GM12892 (cell line): ENCODE data around the gene GNAZ.

ENCODE experiments used
- DNase-seq: peaks from one replicate; pipeline ENCODE4 v3.0.0; 2011; ENCODE audit not compliant: insufficient read length
- FAIRE-seq: peaks from 2 replicates; lab custom pipeline; 2011; peaks lifted over from hg19 to GRCh38; lab: Jason Lieb, UNC
- POLR2A ChIP-seq: IDR thresholded peaks from 2 replicates; pipeline ENCODE4 v1.6.1; 2011; ENCODE audit warnings: low read depth, low read length, control low read depth
- POLR2AphosphoS5 ChIP-seq: IDR thresholded peaks from 2 replicates; pipeline ENCODE4 v1.6.1; 2011; ENCODE audit warnings: low read depth, low read length, control low read depth
- TAF1 ChIP-seq: IDR thresholded peaks from 2 replicates; pipeline ENCODE4 v1.6.1; 2011; ENCODE audit warnings: low read depth, mild to moderate bottlenecking, control low read depth, low read length, borderline replicate concordance

Gene GNAZ

DNA sequence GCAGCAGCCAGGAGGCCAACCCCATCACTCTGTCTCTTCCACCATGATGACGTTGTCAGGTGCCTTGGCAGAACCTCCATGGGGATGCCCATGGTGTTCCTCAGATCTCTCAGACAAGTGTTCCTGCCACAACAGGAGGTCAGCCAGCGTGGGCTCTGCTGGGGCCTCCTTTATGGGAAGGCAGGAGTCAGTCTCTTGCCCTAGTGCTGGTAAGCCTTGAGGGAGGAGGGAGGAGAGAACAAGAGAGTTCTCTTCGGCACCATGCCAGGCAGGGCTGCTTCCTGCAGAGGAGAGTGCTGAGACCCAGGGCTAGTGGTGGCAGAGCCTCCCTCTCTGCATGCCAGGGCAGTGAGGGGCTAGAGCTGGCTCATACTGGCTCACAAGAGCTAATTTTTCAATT lies 32.5 kb downstream of the GNAZ start:
- FAIRE-seq (no peak), DNase-seq (no peak)
- TF ChIP-seq POLR2AphosphoS5 (no peak), POLR2A (no peak), TAF1 (no peak)

DNA sequence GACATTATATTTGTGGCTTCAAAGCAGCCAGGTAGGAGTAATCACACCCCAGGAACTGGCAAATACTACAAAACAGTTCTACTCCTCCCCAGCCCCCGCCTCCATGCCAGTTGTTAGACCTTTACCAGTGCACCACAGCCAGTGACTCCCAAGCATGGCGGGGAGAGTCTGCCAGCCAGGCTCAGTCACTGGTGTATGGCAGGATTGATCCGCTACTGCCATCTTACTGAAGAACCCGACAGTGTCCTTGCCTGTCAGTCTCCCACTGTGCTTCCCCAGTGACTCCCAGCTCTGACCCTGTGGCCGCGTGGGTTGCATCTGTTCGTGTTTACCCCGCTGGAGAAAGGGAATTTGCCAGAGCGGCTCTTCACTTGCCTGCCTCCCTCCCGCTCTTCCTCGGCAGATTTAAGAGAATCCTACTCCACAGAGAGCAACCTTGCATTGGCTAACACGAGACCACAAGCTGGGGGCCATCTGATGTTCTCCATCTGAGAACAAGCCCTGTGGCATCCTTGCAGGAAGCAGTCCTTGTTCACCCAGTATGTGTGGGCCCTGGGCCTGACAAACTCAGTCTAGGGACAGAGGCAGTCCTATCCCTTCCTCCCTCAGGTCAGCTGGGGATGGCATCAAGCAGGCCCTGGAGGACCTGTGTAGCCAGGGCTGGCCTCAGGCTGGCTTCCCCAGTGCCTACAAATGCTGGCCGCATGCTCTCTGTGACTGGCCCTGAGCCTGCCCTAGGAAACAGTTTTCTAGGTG lies 33.1 kb downstream of the GNAZ start:
- FAIRE-seq (no peak), DNase-seq (no peak)
- TF ChIP-seq POLR2A (no peak), TAF1 (no peak), POLR2AphosphoS5 (no peak)

DNA sequence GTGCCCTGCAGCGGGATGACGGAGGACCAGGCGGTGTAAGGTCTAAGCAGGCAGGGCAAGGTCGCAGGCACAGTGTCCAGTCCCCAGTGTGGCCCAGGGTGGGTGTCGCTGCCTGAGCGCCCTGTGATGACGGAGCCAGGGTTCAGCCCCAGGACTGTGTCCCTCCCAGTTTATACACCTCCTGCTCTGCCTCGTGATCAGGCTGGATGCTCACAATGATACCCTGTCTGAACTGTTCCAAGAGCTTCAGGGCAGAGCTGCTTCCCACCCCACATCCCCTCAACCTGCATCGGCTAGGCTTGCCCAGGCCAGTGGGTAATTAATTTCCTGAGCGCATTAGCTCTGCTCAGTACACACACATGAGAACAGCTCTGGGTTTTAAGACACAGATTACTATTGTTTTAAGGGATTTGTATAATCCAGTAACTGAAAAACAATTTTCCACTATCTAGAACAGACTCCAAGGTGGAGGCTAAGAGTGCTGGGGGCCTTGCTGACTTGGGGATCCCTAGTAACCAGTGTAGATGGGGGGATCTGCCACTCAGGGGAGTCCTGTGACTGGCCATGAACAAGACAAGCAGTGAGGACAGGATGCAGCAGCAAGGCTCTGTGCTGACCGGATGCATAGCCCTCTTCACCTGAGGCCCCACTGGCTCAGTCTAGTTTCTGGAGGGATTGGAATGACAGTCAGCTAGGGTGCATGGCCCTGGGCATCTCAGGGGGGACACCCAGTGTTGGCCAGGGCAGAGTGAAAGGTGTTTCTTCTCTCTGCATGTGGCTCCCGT lies 34.1 kb downstream of the GNAZ start:
- no peak for FAIRE-seq
- no peak for DNase-seq
- TF ChIP-seq TAF1 (no peak), POLR2AphosphoS5 (no peak), POLR2A (no peak)

DNA sequence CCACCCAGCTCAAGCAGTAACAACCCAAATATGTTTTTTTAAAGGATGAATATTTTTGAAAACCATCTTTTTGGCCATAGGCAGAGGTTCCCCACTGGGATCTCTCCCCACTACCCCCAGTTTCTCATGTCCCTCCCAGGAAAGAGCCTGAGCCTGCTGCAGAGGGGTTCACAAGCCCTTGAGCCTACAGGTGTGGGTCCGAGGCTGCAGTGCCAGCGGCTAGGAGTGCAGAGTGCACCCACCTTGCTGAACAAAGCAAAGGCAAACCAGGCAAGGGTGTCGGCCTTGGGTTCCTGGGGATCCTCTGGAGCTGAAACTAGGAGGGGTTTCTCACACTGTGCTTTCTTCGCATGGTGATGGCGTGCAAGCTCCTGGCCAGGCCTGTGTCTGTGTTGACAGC lies 35.0 kb downstream of the GNAZ start:
- TF ChIP-seq POLR2AphosphoS5: no peak
- TF ChIP-seq POLR2A: no peak
- no peak for TF ChIP-seq TAF1

DNA sequence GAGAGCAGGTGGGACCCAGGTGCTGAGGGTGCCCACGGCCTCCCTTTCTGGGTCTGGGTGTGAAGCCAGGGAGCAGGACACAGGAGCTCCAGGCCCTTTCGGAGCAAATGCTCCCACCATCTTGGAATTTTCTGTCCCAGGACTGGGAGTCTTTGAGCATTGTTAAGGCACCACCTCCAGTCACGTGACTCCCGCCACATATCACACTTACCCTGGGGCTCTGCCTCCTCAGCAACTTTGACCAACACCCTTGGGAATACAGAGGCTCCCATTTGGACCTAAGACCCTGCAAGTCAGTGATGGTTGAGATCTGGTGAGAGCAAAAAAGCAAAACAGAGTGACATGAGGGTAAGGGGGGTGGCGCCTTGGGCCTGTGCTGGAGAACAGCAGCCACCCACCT lies 35.6 kb downstream of the GNAZ start:
- FAIRE-seq (no peak), DNase-seq (no peak)
- no peak for TF ChIP-seq POLR2AphosphoS5
- no peak for TF ChIP-seq TAF1
- no peak for TF ChIP-seq POLR2A

More for the DNA sequence above, 35.0 kb downstream of the GNAZ start:
- DNase-seq: no peak
- no peak for FAIRE-seq

DNA sequence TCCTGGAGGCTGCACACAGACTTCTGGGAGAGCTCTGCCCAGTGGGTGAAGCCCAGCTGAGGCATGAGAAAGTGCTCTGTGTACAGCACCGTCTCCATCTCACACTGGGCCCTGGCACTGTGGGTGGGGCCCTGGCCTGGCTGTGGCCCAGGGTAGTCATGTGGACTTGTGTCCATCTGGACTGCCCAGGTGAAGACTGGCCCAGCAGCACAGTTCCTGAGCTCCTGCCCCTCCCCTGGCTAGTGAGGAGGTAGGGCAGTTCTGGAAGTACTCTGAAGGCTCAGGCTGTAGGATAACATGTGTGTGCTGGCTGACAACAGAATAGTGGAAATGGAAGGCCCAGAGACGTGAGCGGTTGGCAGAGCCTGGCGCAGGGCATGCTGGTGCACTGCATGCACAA lies 36.0 kb downstream of the GNAZ start:
- TF ChIP-seq POLR2AphosphoS5 (no peak), TAF1 (no peak), POLR2A (no peak)
- DNase-seq (no peak), FAIRE-seq (no peak)

DNA sequence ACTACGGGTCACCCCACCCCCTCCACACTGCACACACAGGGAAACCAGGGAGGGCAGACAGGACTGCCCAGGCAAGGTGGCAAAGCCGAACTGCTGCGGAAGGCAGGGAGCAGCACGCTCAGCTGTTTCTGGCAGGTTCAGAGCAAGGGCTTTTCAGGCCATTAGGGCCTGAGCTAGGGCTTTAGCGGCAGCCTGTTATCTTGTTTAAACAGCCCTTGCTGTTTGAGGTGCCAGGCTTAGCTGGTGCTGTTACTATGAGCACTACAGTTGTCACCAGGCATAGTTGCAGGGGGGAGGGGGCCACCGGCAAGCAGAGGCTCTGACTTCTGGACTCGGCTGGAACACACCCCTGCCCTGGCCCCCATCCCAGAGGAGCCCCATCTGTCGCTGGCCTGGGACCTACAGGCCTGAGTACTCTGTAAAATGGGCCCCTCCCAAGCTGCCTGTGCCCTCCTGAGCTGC lies 36.6 kb downstream of the GNAZ start:
- TF ChIP-seq TAF1 (no peak), POLR2A (no peak), POLR2AphosphoS5 (no peak)
- no peak for FAIRE-seq
- no peak for DNase-seq

DNA sequence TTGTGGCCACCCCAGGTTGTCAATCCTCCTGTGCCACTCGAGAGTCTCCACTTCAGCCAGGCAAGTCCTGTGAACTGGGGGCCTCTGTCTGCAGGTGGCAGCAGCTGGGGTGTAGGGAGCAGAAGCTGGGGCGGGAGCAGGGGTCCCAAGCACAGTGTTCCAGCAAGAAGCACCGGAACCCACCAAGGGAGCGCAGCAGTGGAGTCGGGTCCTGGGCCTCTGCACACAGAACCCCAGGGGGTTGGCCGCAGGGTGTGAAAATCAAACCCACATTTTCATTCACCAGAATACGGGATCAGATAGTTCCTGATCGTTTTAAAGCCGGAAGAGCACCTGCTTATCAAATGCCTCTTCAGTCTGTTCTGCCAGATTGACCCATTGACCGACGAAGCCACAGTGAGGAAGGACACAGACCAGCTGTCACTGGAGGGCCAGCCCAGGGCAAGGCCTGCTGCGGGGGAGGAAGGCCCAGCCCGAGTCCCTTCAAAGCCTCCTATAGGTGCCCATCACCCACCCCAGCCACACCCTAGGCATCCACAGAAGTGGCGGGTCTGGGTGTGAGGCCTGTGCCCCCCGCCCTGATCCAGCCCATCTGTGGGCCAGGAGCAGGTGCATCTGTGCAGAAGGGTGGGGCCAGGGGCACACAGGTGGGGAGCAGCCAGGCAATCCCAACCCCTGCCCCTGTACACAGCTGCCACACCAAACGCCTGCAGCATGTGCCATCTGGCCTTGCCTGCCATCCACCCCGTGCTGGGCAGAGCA lies 37.3 kb downstream of the GNAZ start:
- FAIRE-seq (no peak), DNase-seq (no peak)
- no peak for TF ChIP-seq POLR2AphosphoS5
- TF ChIP-seq TAF1: no peak
- no peak for TF ChIP-seq POLR2A

DNA sequence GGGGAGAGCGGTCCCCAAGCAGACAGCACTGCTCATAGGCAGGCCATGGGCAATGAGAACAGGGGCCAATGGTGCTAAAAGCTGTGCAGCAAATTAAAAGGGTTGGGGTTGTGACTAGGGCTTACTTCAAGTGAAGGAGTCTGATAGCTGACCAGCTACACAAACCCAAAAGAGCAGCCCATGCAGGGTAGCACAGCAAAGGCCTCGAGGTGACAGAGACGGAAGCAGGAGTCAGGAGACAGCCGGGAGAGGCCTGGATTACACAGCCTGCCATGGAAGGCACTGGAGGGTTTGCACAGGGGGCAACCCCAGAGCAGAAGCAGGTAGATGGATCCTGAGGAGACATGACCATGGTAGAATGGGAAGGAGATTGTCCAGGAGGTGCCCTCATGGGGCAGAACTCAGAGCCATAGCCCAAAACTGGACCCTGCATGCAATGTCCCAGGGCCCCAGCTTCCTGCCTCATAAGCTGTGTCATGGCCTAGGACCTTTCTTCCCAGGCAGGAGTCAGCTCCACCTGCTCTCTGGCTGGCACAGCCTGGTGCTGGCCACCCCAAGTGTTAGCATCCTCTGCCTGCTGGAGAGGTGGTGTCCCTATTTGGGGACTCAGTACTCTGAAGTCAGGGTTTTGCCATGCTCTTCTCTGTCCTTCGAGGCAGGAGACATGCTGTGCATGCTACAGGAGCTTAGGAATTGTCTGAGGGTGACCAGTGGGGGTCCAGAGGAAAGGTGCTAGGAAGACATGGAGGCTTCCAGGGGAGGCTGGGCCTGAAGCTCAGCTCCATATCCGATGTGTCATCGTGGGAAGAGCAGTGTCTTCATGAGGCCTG lies 38.1 kb downstream of the GNAZ start:
- TF ChIP-seq POLR2A (no peak), TAF1 (no peak), POLR2AphosphoS5 (no peak)
- DNase-seq (no peak), FAIRE-seq (no peak)

DNA sequence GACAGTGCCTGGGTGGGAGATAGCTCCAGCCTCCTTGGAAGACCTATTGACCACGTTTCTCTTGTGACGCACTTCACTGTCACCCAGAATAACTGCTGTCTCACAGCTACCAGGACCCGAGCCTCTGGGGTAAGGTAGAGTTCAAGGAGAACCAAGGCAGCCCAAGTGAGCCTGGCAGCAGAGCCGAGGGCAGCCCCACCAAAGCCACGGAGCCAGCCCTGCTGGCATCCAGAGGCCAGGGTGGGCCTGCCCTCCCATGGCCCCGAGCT lies 38.7 kb downstream of the GNAZ start:
- DNase-seq (no peak), FAIRE-seq (no peak)
- TF ChIP-seq TAF1 (no peak), POLR2AphosphoS5 (no peak), POLR2A (no peak)
